Mucosa of descending colon (tissue), 3 donors: ENCODE measurements around the gene TGFB1I1. TPM values are rescaled to one million over a fixed set of nuclear protein-coding genes. Genes with fewer than 3 reads are reported as not detected.

ENCODE experiments used
- ATAC-seq: fragments of 200-7000 bp; cut with Tn5 transposase; one replicate; pipeline ENCODE4 v1.9.1; 2020; ENCODE audit warnings: mild to moderate bottlenecking, moderate library complexity
- DNase-seq, 3 donors: peaks; one replicate each; pipeline ENCODE4 v3.0.0-alpha.2; 2020
- H3K36me3 ChIP-seq: fragments of 200-600 bp; one replicate; pipeline ENCODE4 v1.8.0; 2021; ENCODE audit warnings: low read depth, mild to moderate bottlenecking
- H3K4me1 ChIP-seq: fragments of 200-600 bp; one replicate; pipeline ENCODE4 v1.8.0; 2021; ENCODE audit warnings: low read depth, mild to moderate bottlenecking
- H3K4me3 ChIP-seq: fragments of 200-600 bp; one replicate; pipeline ENCODE4 v1.8.0; 2021; ENCODE audit warnings: mild to moderate bottlenecking
- H3K9me3 ChIP-seq: fragments of 200-600 bp; one replicate; pipeline ENCODE4 v1.8.0; 2021; ENCODE audit warnings: mild to moderate bottlenecking
- intact Hi-C, 2 donors: fragments of 100-400 bp; cut with DNase I in 1 of 2; cut with micrococcal nuclease in 1 of 2; formaldehyde crosslinking; loops; one replicate each; pipeline versions ENCODE4 v1.11.0 to v1.11.1; 2022; cut with DNase I, micrococcal nuclease
- total RNA-seq, 3 donors: library from RNA; stranded (reverse); fragmentation: NEBNext Ultra II Directional in 2 of 3; extraction: Animal tissue kit (Norgen Biotek cat#: 25700) in 2 of 3; gene quantifications; one replicate each; pipeline versions ENCODE4 v1.2.1 to v1.2.4, GENCODE V29; 2021 to 2023
- TF ChIP-seq, protein P1 (sequence below): fragments of 200-600 bp; IDR thresholded peaks from one replicate; pipeline ENCODE4 v1.8.0; 2022; ENCODE audit warnings: antibody characterized with exemption, mild to moderate bottlenecking
- donor health status: DM: no; HTN: no; CAD: no; lungs with moderate emphysema.
- donor health status: DM: no; HTN: no; CAD: no.
- donor health status: DM: no; HTN: yes; CAD: no.

TGFB1I1 gene
- total RNA-seq, 3 donors from 2014 or later: 7.8 to 227 (median 26.1) TPM

- DNase-seq: peak in 1 of 3 donors; percentile 65
Measured at GRCh38 chr16:31488468-31489297, 16.7 kb downstream of the TGFB1I1 start.

GRCh38 chr16:31489298-31489564 is 17.3 kb downstream of the TGFB1I1 start:
- no peaks in the 10 kb centered on the region for H3K36me3 ChIP-seq
- H3K4me3 ChIP-seq: no peak overlapping the region
- TF ChIP-seq, protein P1, sequence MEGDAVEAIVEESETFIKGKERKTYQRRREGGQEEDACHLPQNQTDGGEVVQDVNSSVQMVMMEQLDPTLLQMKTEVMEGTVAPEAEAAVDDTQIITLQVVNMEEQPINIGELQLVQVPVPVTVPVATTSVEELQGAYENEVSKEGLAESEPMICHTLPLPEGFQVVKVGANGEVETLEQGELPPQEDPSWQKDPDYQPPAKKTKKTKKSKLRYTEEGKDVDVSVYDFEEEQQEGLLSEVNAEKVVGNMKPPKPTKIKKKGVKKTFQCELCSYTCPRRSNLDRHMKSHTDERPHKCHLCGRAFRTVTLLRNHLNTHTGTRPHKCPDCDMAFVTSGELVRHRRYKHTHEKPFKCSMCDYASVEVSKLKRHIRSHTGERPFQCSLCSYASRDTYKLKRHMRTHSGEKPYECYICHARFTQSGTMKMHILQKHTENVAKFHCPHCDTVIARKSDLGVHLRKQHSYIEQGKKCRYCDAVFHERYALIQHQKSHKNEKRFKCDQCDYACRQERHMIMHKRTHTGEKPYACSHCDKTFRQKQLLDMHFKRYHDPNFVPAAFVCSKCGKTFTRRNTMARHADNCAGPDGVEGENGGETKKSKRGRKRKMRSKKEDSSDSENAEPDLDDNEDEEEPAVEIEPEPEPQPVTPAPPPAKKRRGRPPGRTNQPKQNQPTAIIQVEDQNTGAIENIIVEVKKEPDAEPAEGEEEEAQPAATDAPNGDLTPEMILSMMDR: no peak
- intact Hi-C loops: no loop called here
- DNase-seq: no peak
- H3K9me3 ChIP-seq: no peaks in the 10 kb centered on the region
- H3K4me1 ChIP-seq: peaks cover 20% of the 10 kb centered on the region
- no peak for ATAC-seq

More at GRCh38 chr16:31488468-31489297, 16.7 kb downstream of the TGFB1I1 start:
- Histone ChIP-seq H3K4me1 (peaks cover 20% of the 10 kb centered on the region), H3K36me3 (no peaks in the 10 kb centered on the region), H3K4me3 (no peak overlapping the region), H3K9me3 (no peaks in the 10 kb centered on the region)
- intact Hi-C loops: no loop called here
- TF ChIP-seq, protein P1: no peak
- no peak for ATAC-seq

DNA sequence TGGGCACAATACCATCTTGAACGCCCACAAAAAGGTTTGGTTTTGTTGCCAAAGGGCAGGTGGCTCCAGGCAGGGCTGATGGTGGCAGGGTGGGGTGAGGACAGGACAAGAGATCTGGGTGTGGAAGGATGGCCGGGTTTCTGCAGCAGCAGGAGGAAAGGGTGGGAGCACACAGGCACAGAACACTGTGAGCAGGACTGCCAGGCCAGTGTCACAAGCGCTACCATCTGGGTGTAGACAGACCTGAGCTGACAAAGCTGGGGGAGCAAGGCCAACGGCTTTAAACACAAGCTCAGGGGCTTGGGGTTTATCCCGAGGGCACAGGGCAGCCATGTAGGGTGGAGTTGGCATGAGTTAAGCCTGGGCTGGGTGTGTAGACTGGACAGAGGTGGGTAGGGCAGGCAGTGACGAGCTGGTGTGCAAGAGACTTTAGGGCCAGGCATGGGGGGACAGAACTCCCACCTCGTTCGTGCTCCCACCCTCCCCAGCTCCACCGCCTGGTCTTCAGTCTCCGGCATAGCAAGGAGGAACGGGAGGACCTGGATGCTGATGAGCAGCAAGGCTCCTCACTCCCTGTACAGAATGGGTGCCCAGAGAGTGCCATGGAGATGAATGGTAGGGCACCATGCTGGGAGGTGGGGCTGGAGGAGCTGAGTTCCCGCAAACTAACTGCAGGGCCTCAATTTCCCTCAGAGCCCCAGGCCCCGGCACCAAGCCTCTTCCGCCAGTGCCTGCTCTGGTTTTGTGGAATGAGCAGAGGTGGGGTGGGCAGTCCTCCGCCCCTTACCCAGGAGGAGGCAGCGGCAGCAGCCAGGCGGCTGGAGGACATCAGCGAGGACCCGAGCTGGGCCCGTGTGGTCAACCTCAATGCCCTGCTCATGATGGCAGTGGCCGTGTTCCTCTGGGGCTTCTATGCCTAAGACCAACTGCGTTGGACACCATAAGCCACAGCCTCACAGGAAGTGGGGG is 17.9 kb downstream of the TGFB1I1 start:
- intact Hi-C loops: no loop called here
- Histone ChIP-seq H3K4me1 (peaks cover 17% of the 10 kb centered on the region), H3K9me3 (no peaks in the 10 kb centered on the region), H3K36me3 (no peaks in the 10 kb centered on the region), H3K4me3 (no peak overlapping the region)
- DNase-seq: no peak
- TF ChIP-seq, protein P1: no peak
- ATAC-seq: no peak

GRCh38 chr16:31491778-31492418 is 19.9 kb downstream of the TGFB1I1 start:
- ATAC-seq (no peak), DNase-seq (no peak)
- Histone ChIP-seq H3K36me3 (no peaks in the 10 kb centered on the region), H3K4me3 (no peak overlapping the region), H3K4me1 (peaks cover 12% of the 10 kb centered on the region), H3K9me3 (no peaks in the 10 kb centered on the region)
- TF ChIP-seq, protein P1: no peak
- intact Hi-C loops: no loop called here

GRCh38 chr16:31493506-31494125 is 21.7 kb downstream of the TGFB1I1 start:
- DNase-seq (no peak), ATAC-seq (no peak)
- Histone ChIP-seq H3K4me3 (no peak overlapping the region), H3K4me1 (no peaks in the 10 kb centered on the region), H3K9me3 (no peaks in the 10 kb centered on the region), H3K36me3 (no peaks in the 10 kb centered on the region)
- intact Hi-C loops: no loop called here
- TF ChIP-seq, protein P1: no peak
